Islet precursor cell (in vitro differentiated cells): ENCODE measurements around the gene KRT14.
"Not testable (repeated sequence)": the region's sequence is repeated elsewhere in the genome, so short reads cannot be mapped to it uniquely, and the experiment has no call there.

Source experiments
- DNase-seq: peaks from one replicate; pipeline ENCODE4 v3.0.0-alpha.2; 2018

The KRT14 gene

GRCh38 chr17:41586863-41587495 is at the start of gene KRT14:
Gene KRT14, minus strand, starts transcription at chr17:41586895. Its CDS starts 61 bp downstream, at chr17:41586834.
- DNase-seq = no peak

- DNase-seq = peak; percentile 73
These were observed 48.7 kb upstream of the KRT14 start for GRCh38 chr17:41635121-41636097.

GRCh38 chr17:41634639-41635038 is 47.9 kb upstream of the KRT14 start:
- peak; percentile 69 for DNase-seq

- DNase-seq = no peak
These were observed 47.0 kb upstream of the KRT14 start for GRCh38 chr17:41633556-41634199.

GRCh38 chr17:41632482-41633105 is 45.9 kb upstream of the KRT14 start:
- no peak for DNase-seq

- no peak for DNase-seq
These were observed 45.2 kb upstream of the KRT14 start for GRCh38 chr17:41631898-41632285.

GRCh38 chr17:41631025-41631897 is 44.6 kb upstream of the KRT14 start:
- DNase-seq = no peak

- DNase-seq = no peak
These were observed 43.4 kb upstream of the KRT14 start for GRCh38 chr17:41629826-41630670.

- DNase-seq = no peak
These were observed 42.6 kb upstream of the KRT14 start for GRCh38 chr17:41629316-41629715.

GRCh38 chr17:41628621-41629255 is 42.0 kb upstream of the KRT14 start:
- not testable (repeated sequence) for DNase-seq

GRCh38 chr17:41628073-41628370 is 41.3 kb upstream of the KRT14 start:
- not testable (repeated sequence) for DNase-seq

- no peak for DNase-seq
These were observed 40.8 kb upstream of the KRT14 start for GRCh38 chr17:41627316-41628072.

- DNase-seq = not testable (repeated sequence)
These were observed 40.2 kb upstream of the KRT14 start for GRCh38 chr17:41626914-41627295.

GRCh38 chr17:41626028-41626913 is 39.6 kb upstream of the KRT14 start:
- not testable (repeated sequence) for DNase-seq

- peak; percentile 83 for DNase-seq
These were observed 38.9 kb upstream of the KRT14 start for GRCh38 chr17:41625602-41626001.

GRCh38 chr17:41624208-41625101 is 37.8 kb upstream of the KRT14 start, which contains the start of gene KRT17:
Gene KRT17, minus strand, starts transcription at chr17:41624575. Its CDS starts 66 bp downstream, at chr17:41624509.
- peak; percentile 90 for DNase-seq

- DNase-seq = peak; percentile 70
These were observed 36.6 kb upstream of the KRT14 start for GRCh38 chr17:41623184-41623861.
